Endodermal cell (in vitro differentiated cells): ENCODE data around the gene MBD3. TPM values are rescaled to one million over a fixed set of nuclear protein-coding genes. Genes with fewer than 3 reads are reported as not detected.

Source experiments
- DNase-seq: peaks from one replicate; pipeline ENCODE4 v3.0.0-alpha.2; 2017
- H3K27ac ChIP-seq: 2 replicates; pipeline ENCODE4 v1.5.1; 2013; ENCODE audit warnings: mild to moderate bottlenecking, low read depth, low read length, moderate library complexity
- H3K27me3 ChIP-seq: 2 replicates; pipeline ENCODE4 v1.6.1; 2013; ENCODE audit warnings: mild to moderate bottlenecking, low read length, moderate library complexity; ENCODE audit not compliant: insufficient read depth, control insufficient read depth, poor library complexity, severe bottlenecking
- H3K36me3 ChIP-seq: 2 replicates; pipeline ENCODE4 v1.7.0; 2013; ENCODE audit warnings: mild to moderate bottlenecking, low read length, moderate library complexity; ENCODE audit not compliant: control insufficient read depth, insufficient read depth
- H3K4me1 ChIP-seq: one replicate; pipeline ENCODE4 v1.7.0; 2013; ENCODE audit warnings: low read length; ENCODE audit not compliant: control insufficient read depth, insufficient read depth
- H3K4me3 ChIP-seq: 2 replicates; pipeline ENCODE4 v1.5.1; 2013; ENCODE audit warnings: mild to moderate bottlenecking, low read length, moderate library complexity
- H3K9ac ChIP-seq: 2 replicates; pipeline ENCODE4 v1.6.1; 2013; ENCODE audit warnings: mild to moderate bottlenecking, low read length, moderate library complexity; ENCODE audit not compliant: poor library complexity, severe bottlenecking; ENCODE audit errors: extremely low read depth
- H3K9me3 ChIP-seq: 2 replicates; pipeline ENCODE4 v1.6.1; 2013; ENCODE audit warnings: mild to moderate bottlenecking, low read length, moderate library complexity; ENCODE audit not compliant: control insufficient read depth
- H3K27ac Mint-ChIP-seq: 2 replicates; pipeline ENCODE4 v1.8.0; 2020; ENCODE audit warnings: mixed read lengths
- H3K27me3 Mint-ChIP-seq: 2 replicates; pipeline ENCODE4 v1.8.0; 2021; ENCODE audit warnings: mild to moderate bottlenecking, mixed read lengths; ENCODE audit not compliant: insufficient read depth
- H3K36me3 Mint-ChIP-seq: 2 replicates; pipeline ENCODE4 v1.8.0; 2020; ENCODE audit warnings: low read depth, mixed read lengths
- H3K4me1 Mint-ChIP-seq: 2 replicates; pipeline ENCODE4 v1.8.0; 2020; ENCODE audit warnings: mixed read lengths
- H3K4me3 Mint-ChIP-seq: 2 replicates; pipeline ENCODE4 v1.8.0; 2020; ENCODE audit warnings: mild to moderate bottlenecking, moderate library complexity, mixed read lengths
- H3K9me3 Mint-ChIP-seq: 2 replicates; pipeline ENCODE4 v1.8.0; 2020; ENCODE audit warnings: mild to moderate bottlenecking, mixed read lengths
- CTCF ChIP-seq: fragments of 200-600 bp; sonication (generic); conservative IDR thresholded peaks from 2 replicates; pipeline ENCODE4 v1.5.0; 2021; ENCODE audit warnings: antibody characterized with exemption, mild to moderate bottlenecking
- WGBS, 2 experiments: methylation state at CpG; one replicate each; pipeline versions ENCODE4 v1.1.5 to v1.1.7; 2013; ENCODE audit warnings: missing lambda C conversion rate in 2 of 2, mixed read lengths in 1 of 2; ENCODE audit not compliant: insufficient coverage in 1 of 2, insufficient read length in 1 of 2; 5-methylcytosine and 5-hydroxymethylcytosine counted together
- total RNA-seq, 2 donors: library from RNA; stranded (reverse); fragmentation: NEBNext Ultra II Directional in 1 of 2; extraction: Animal tissue kit (Norgen Biotek cat#: 25700) in 1 of 2; gene quantifications; 2 replicates in 1 of 2; 3 replicates in 1 of 2; pipeline ENCODE4 v1.2.1, GENCODE V29; 2021

MBD3 gene
- total RNA-seq, 2 donors from 2014 or later: 108 TPM

- Histone ChIP-seq H3K4me1 (peaks cover 5% of the 10 kb centered on the region), H3K27ac (no peak overlapping the region), H3K9ac (no peak overlapping the region), H3K27me3 (no peaks in the 10 kb centered on the region), H3K36me3 (peaks cover 28% of the 10 kb centered on the region), H3K4me3 (no peak overlapping the region), H3K9me3 (no peaks in the 10 kb centered on the region)
- H3K4me1 Mint-ChIP-seq: peaks cover 4% of the 10 kb centered on the region
- H3K9me3 Mint-ChIP-seq: no peaks in the 10 kb centered on the region
- TF ChIP-seq CTCF: peak; percentile 54
- peaks cover 32% of the 10 kb centered on the region for H3K36me3 Mint-ChIP-seq
- H3K27ac Mint-ChIP-seq: no peak overlapping the region
- no peak overlapping the region for H3K4me3 Mint-ChIP-seq
- DNase-seq: no peak
- H3K27me3 Mint-ChIP-seq: no peaks in the 10 kb centered on the region
- 96 to 99% methylated on average over 8 to 14 of the region's 14 CpGs for WGBS, 2 experiments
Measured at GRCh38 chr19:1601613-1602064, 9.0 kb upstream of the MBD3 start.

GRCh38 chr19:1599460-1599846 lies 6.8 kb upstream of the MBD3 start:
- Histone ChIP-seq H3K9me3 (no peaks in the 10 kb centered on the region), H3K4me1 (no peaks in the 10 kb centered on the region), H3K36me3 (peaks cover 28% of the 10 kb centered on the region), H3K9ac (no peak overlapping the region), H3K27me3 (no peaks in the 10 kb centered on the region), H3K27ac (no peak overlapping the region), H3K4me3 (no peak overlapping the region)
- DNase-seq: no peak
- H3K4me1 Mint-ChIP-seq: no peaks in the 10 kb centered on the region
- H3K27me3 Mint-ChIP-seq: no peaks in the 10 kb centered on the region
- H3K27ac Mint-ChIP-seq: no peak overlapping the region
- no peaks in the 10 kb centered on the region for H3K9me3 Mint-ChIP-seq
- no peak for TF ChIP-seq CTCF
- peaks cover 43% of the 10 kb centered on the region for H3K36me3 Mint-ChIP-seq
- no peak overlapping the region for H3K4me3 Mint-ChIP-seq
- WGBS, 2 experiments: 97 to 100% methylated on average over 13 to 15 of the region's 15 CpGs

- TF ChIP-seq CTCF: no peak
- peaks cover 28% of the 10 kb centered on the region for H3K36me3 ChIP-seq
- peaks cover 43% of the 10 kb centered on the region for H3K36me3 Mint-ChIP-seq
- no peaks in the 10 kb centered on the region for H3K9me3 Mint-ChIP-seq
- no peak for DNase-seq
- H3K27ac Mint-ChIP-seq: no peak overlapping the region
- H3K4me1 ChIP-seq: no peaks in the 10 kb centered on the region
- H3K9me3 ChIP-seq: no peaks in the 10 kb centered on the region
- no peak overlapping the region for H3K4me3 ChIP-seq
- no peak overlapping the region for H3K4me3 Mint-ChIP-seq
- no peaks in the 10 kb centered on the region for H3K27me3 ChIP-seq
- no peaks in the 10 kb centered on the region for H3K27me3 Mint-ChIP-seq
- H3K27ac ChIP-seq: no peak overlapping the region
- H3K4me1 Mint-ChIP-seq: no peaks in the 10 kb centered on the region
- H3K9ac ChIP-seq: no peak overlapping the region
- 92 to 95% methylated on average over 17 to 20 of the region's 20 CpGs for WGBS, 2 experiments
Measured at GRCh38 chr19:1598777-1599459, 6.3 kb upstream of the MBD3 start.
